Retinal pigment epithelial cell (primary cell): ENCODE results near the gene POSTN.

ENCODE experiments used
- DNase-seq: peaks from one replicate; pipeline ENCODE4 v3.0.0-alpha.2; 2010; ENCODE audit warnings: low read depth
- H3K4me3 ChIP-seq: 2 replicates; pipeline ENCODE4 v1.5.1; 2011; ENCODE audit warnings: mild to moderate bottlenecking, low read length, control low read depth, moderate library complexity
- TF ChIP-seq, protein P1 (sequence below): conservative IDR thresholded peaks from 2 replicates; pipeline ENCODE4 v1.5.1; 2011; ENCODE audit warnings: low read depth, low read length, control low read depth, inconsistent platforms

POSTN gene

DNA sequence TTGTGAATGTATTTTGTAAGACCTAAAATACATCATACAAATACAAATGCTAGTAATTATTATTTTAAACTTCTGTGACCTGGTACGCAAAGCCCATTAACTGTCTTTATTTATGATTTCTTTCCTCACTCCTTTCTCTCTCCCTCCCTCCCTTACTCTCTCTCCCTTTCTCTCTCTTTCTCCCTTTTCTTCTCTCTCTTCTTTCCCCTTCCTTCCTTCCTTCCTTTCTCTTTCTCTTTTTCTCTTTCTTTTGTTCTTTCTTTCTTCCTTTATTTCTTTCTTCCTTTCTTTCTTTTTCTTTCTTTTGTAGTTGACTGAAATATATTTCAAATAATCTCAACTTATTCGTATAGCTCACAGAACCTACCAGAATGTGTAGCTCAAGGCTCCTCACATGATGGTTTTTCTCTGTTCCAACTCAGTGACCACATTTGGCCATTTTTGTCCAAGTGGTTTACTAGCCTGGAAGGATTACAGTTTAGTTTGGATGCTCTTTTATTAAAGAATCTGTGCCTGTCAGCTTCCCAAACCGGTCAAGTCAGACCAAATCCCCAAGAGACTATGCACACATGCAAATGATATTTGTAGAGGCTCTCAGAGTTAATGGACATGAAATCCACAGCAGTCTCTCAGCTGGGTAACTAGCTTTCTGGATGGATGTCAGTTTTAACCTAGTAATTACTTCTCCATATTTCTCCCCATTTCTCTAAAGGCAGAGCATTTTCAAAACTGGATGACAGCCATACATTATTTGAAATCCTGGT lies 71.7 kb downstream of the POSTN start:
- H3K4me3 ChIP-seq = no peak overlapping the region
- TF ChIP-seq, protein P1, sequence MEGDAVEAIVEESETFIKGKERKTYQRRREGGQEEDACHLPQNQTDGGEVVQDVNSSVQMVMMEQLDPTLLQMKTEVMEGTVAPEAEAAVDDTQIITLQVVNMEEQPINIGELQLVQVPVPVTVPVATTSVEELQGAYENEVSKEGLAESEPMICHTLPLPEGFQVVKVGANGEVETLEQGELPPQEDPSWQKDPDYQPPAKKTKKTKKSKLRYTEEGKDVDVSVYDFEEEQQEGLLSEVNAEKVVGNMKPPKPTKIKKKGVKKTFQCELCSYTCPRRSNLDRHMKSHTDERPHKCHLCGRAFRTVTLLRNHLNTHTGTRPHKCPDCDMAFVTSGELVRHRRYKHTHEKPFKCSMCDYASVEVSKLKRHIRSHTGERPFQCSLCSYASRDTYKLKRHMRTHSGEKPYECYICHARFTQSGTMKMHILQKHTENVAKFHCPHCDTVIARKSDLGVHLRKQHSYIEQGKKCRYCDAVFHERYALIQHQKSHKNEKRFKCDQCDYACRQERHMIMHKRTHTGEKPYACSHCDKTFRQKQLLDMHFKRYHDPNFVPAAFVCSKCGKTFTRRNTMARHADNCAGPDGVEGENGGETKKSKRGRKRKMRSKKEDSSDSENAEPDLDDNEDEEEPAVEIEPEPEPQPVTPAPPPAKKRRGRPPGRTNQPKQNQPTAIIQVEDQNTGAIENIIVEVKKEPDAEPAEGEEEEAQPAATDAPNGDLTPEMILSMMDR = no peak
- no peak for DNase-seq

DNA sequence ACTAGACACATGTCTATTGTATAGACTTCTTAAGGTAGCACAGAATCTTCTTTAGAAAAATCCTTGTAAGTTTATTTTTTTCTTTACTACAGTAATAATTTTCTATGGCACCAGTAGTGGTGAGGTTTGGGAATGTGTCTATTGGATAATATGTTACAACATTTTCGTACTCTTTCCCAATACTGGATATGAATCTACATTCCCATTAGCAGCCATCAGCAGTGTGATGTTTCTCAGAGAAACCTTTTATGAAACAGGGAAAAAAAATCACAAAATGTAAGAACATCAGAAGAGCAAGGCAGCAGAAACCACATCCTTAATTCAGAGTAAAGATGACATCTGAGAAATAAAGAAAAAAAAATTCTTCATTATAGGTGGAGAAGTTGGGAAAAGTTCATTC lies 83.3 kb downstream of the POSTN start:
- H3K4me3 ChIP-seq = no peak overlapping the region
- no peak for DNase-seq
- TF ChIP-seq, protein P1 = no peak
